ENCODE results near the gene SPRYD7.
"Not testable (repeated sequence)": the region's sequence is repeated elsewhere in the genome, so short reads cannot be mapped to it uniquely, and the experiment has no call there.

DNA sequence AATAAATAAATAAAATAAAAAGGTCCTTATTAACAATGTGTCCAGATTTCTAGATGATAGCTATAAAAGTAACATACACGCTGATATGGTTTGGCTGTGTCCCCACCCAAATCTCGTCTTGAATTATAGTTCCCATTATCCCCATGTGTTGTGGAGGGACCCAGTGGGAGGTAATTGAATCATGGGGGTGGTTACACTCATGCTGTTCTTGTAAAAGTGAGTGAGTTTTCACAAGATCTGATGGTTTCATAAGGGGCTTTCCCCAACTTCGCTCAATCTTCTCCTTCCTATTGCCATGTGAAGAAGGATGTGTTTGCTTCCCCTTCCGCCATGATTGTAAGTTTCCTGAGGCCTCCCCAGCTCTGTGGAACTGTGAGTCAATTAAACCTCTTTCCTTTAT, 15.2 kb downstream of the SPRYD7 start:
- TF ChIP-seq, protein P1, sequence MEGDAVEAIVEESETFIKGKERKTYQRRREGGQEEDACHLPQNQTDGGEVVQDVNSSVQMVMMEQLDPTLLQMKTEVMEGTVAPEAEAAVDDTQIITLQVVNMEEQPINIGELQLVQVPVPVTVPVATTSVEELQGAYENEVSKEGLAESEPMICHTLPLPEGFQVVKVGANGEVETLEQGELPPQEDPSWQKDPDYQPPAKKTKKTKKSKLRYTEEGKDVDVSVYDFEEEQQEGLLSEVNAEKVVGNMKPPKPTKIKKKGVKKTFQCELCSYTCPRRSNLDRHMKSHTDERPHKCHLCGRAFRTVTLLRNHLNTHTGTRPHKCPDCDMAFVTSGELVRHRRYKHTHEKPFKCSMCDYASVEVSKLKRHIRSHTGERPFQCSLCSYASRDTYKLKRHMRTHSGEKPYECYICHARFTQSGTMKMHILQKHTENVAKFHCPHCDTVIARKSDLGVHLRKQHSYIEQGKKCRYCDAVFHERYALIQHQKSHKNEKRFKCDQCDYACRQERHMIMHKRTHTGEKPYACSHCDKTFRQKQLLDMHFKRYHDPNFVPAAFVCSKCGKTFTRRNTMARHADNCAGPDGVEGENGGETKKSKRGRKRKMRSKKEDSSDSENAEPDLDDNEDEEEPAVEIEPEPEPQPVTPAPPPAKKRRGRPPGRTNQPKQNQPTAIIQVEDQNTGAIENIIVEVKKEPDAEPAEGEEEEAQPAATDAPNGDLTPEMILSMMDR (IDR thresholded peaks at IDR 0.05) = not testable (repeated sequence)
- not testable (repeated sequence) for TF ChIP-seq POLR2A (IDR thresholded peaks at IDR 0.05)
